H9 (cell line): ENCODE data around the gene PLPP7. TPM values are rescaled to one million over a fixed set of nuclear protein-coding genes. Genes with fewer than 3 reads are reported as not detected.

Experiments
- DNase-seq: peaks from one replicate; pipeline ENCODE4 v3.0.0-alpha.2; 2017
- H2AFZ ChIP-seq: one replicate; pipeline ENCODE4 v1.6.1; 2013; ENCODE audit warnings: mild to moderate bottlenecking, low read length, control low read depth, moderate library complexity
- H2AK5ac ChIP-seq: 2 replicates; pipeline ENCODE4 v1.6.1; 2013; ENCODE audit warnings: low read length, control low read depth, mixed read lengths; ENCODE audit not compliant: insufficient read length
- H2BK120ac ChIP-seq: one replicate; pipeline ENCODE4 v1.6.1; 2013; ENCODE audit warnings: low read depth, mild to moderate bottlenecking, low read length, control low read depth, inconsistent platforms; ENCODE audit not compliant: poor library complexity, severe bottlenecking
- H2BK12ac ChIP-seq: 2 replicates; pipeline ENCODE4 v1.6.1; 2013; ENCODE audit warnings: low read length, control low read depth, mixed read lengths, low read depth; ENCODE audit not compliant: insufficient read length
- H2BK15ac ChIP-seq: 2 replicates; pipeline ENCODE4 v1.6.1; 2013; ENCODE audit warnings: low read depth, low read length, control low read depth
- H2BK20ac ChIP-seq: one replicate; pipeline ENCODE4 v1.6.1; 2013; ENCODE audit warnings: low read depth, mild to moderate bottlenecking, low read length, control low read depth, inconsistent platforms; ENCODE audit not compliant: poor library complexity, severe bottlenecking
- H2BK5ac ChIP-seq: 2 replicates; pipeline ENCODE4 v1.6.1; 2013; ENCODE audit warnings: low read length, control low read depth, mixed read lengths; ENCODE audit not compliant: insufficient read length
- H3K14ac ChIP-seq: 2 replicates; pipeline ENCODE4 v1.6.1; 2013; ENCODE audit warnings: low read length, control low read depth; ENCODE audit not compliant: insufficient read depth
- H3K18ac ChIP-seq: 2 replicates; pipeline ENCODE4 v1.6.1; 2013; ENCODE audit warnings: low read depth, mild to moderate bottlenecking, mixed read lengths, low read length, control low read depth; ENCODE audit not compliant: insufficient read length
- H3K23ac ChIP-seq: 2 replicates; pipeline ENCODE4 v1.6.1; 2013; ENCODE audit warnings: low read length, control low read depth, mixed read lengths, low read depth; ENCODE audit not compliant: insufficient read length
- H3K23me2 ChIP-seq: 2 replicates; pipeline ENCODE4 v1.6.1; 2013; ENCODE audit warnings: low read depth, mild to moderate bottlenecking, mixed read lengths, low read length, control low read depth; ENCODE audit not compliant: insufficient read length, poor library complexity, severe bottlenecking
- H3K27ac ChIP-seq: 2 replicates; pipeline ENCODE4 v1.5.1; 2013; ENCODE audit warnings: low read length, control low read depth, mixed read lengths, low read depth; ENCODE audit not compliant: insufficient read length
- H3K27me3 ChIP-seq: 2 replicates; pipeline ENCODE4 v1.6.1; 2013; ENCODE audit warnings: low read length, control low read depth, inconsistent platforms; ENCODE audit not compliant: insufficient read depth
- H3K4ac ChIP-seq: 2 replicates; pipeline ENCODE4 v1.6.1; 2013; ENCODE audit warnings: low read depth, mild to moderate bottlenecking, control low read depth, inconsistent platforms, low read length, moderate library complexity
- H3K4me1 ChIP-seq: 2 replicates; pipeline ENCODE4 v1.6.1; 2013; ENCODE audit warnings: low read length, control low read depth, inconsistent platforms; ENCODE audit not compliant: insufficient read depth
- H3K4me2 ChIP-seq: 2 replicates; pipeline ENCODE4 v1.6.1; 2013; ENCODE audit warnings: low read length, control low read depth, mixed read lengths; ENCODE audit not compliant: insufficient read length, insufficient read depth
- H3K56ac ChIP-seq: 2 replicates; pipeline ENCODE4 v1.6.1; 2013; ENCODE audit warnings: low read depth, mild to moderate bottlenecking, mixed read lengths, low read length, control low read depth; ENCODE audit not compliant: insufficient read length
- H3K79me1 ChIP-seq: 2 replicates; pipeline ENCODE4 v1.6.1; 2013; ENCODE audit warnings: low read depth, mild to moderate bottlenecking, moderate library complexity, low read length, control low read depth, inconsistent platforms; ENCODE audit not compliant: insufficient read depth, poor library complexity, severe bottlenecking
- H3K79me2 ChIP-seq: 2 replicates; pipeline ENCODE4 v1.6.1; 2013; ENCODE audit warnings: low read length, control low read depth, inconsistent platforms; ENCODE audit not compliant: insufficient read depth
- H3K9ac ChIP-seq: 2 replicates; pipeline ENCODE4 v1.6.1; 2013; ENCODE audit warnings: low read length, control low read depth, mixed read lengths; ENCODE audit not compliant: insufficient read length; ENCODE audit errors: extremely low read depth
- H3K9me3 ChIP-seq: one replicate; pipeline ENCODE4 v1.6.1; 2013; ENCODE audit warnings: low read depth, low read length, inconsistent platforms; ENCODE audit not compliant: control insufficient read depth
- H3T11ph ChIP-seq: one replicate; pipeline ENCODE4 v1.6.1; 2013; ENCODE audit warnings: mild to moderate bottlenecking, low read length, control low read depth, inconsistent platforms
- H4K20me1 ChIP-seq: one replicate; pipeline ENCODE4 v1.6.1; 2013; ENCODE audit not compliant: control insufficient read depth, insufficient read length, insufficient read depth
- H4K5ac ChIP-seq: 2 replicates; pipeline ENCODE4 v1.6.1; 2013; ENCODE audit warnings: low read depth, mild to moderate bottlenecking, mixed read lengths, low read length, control low read depth; ENCODE audit not compliant: insufficient read length
- H4K8ac ChIP-seq: replicated peaks from 2 replicates; pipeline ENCODE4 v1.6.1; 2013; ENCODE audit warnings: low read length, control low read depth, mixed read lengths, low read depth; ENCODE audit not compliant: insufficient read length
- H4K91ac ChIP-seq: 2 replicates; pipeline ENCODE4 v1.6.1; 2013; ENCODE audit warnings: low read depth, mild to moderate bottlenecking, moderate library complexity, mixed read lengths, low read length, control low read depth; ENCODE audit not compliant: insufficient read length
- H3K27ac Mint-ChIP-seq, 3 experiments: 2 replicates in 2 of 3; 3 replicates in 1 of 3; pipeline ENCODE4 v1.8.0; 2020 to 2021; ENCODE audit warnings: mixed read lengths in 3 of 3, mild to moderate bottlenecking in 1 of 3, moderate library complexity in 1 of 3
- H3K27me3 Mint-ChIP-seq: 2 replicates; pipeline ENCODE4 v1.8.0; 2021; ENCODE audit warnings: low read depth, mild to moderate bottlenecking, moderate library complexity, mixed read lengths
- H3K36me3 Mint-ChIP-seq, 3 experiments: 2 replicates in 2 of 3; 3 replicates in 1 of 3; pipeline ENCODE4 v1.8.0; 2020 to 2021; ENCODE audit warnings: low read depth in 3 of 3, mixed read lengths in 3 of 3; ENCODE audit not compliant: insufficient read depth in 1 of 3
- H3K4me1 Mint-ChIP-seq, 2 experiments: 2 replicates each; pipeline ENCODE4 v1.8.0; 2020; ENCODE audit warnings: mixed read lengths in 2 of 2
- H3K4me3 Mint-ChIP-seq, 2 experiments: 2 replicates in 1 of 2; 3 replicates in 1 of 2; pipeline ENCODE4 v1.8.0; 2020 to 2021; ENCODE audit warnings: mild to moderate bottlenecking in 2 of 2, mixed read lengths in 2 of 2, moderate library complexity in 1 of 2
- H3K9me3 Mint-ChIP-seq, 2 experiments: 2 replicates in 1 of 2; 3 replicates in 1 of 2; pipeline ENCODE4 v1.8.0; 2020; ENCODE audit warnings: mild to moderate bottlenecking in 2 of 2, mixed read lengths in 2 of 2, moderate library complexity in 1 of 2
- CTCF ChIP-seq: fragments of 200-600 bp; sonication (generic); conservative IDR thresholded peaks from 3 replicates; pipeline ENCODE4 v1.8.0; 2021; ENCODE audit warnings: antibody characterized with exemption, mild to moderate bottlenecking
- WGBS: extraction: QIAGEN DNeasy Blood & Tissue Kit; methylation state at CpG from one replicate; pipeline ENCODE4 v1.1.7; 2013; ENCODE audit warnings: missing lambda C conversion rate, low lambda C conversion rate, mixed read lengths; ENCODE audit not compliant: insufficient read length; ENCODE audit errors: extremely low coverage; 5-methylcytosine and 5-hydroxymethylcytosine counted together
- total RNA-seq: library from RNA; stranded (reverse); gene quantifications from 2 replicates; pipeline ENCODE4 v1.2.1, GENCODE V29; 2021

The PLPP7 gene
- total RNA-seq, 1 experiment from 2014 or later = 1.9 TPM

- no CpG with 5 or more reads among the region's 14 CpGs for WGBS
- H3K4me3 Mint-ChIP-seq = no peak overlapping the region; a peak in 1 of 5 replicates
- H3K27ac ChIP-seq = no peak overlapping the region
Measured at GRCh38 chr9:131254626-131255025, 34.9 kb upstream of the PLPP7 start.

More at GRCh38 chr9:131254626-131255025, 34.9 kb upstream of the PLPP7 start:
- Mint-ChIP-seq H3K27ac (peak overlapping the region in 1 of 3 experiments; percentile 55; a peak in 1 of 7 replicates), H3K4me1 (peaks cover 5 to 21% of the 10 kb centered on the region in 2 experiments; a peak in 3 of 4 replicates), H3K9me3 (no peaks in the 10 kb centered on the region), H3K27me3 (no peaks in the 10 kb centered on the region), H3K36me3 (no peaks in the 10 kb centered on the region)
- Histone ChIP-seq H3K18ac (no peak overlapping the region), H4K20me1 (no peaks in the 10 kb centered on the region), H2BK12ac (no peak overlapping the region), H3K23ac (no peak overlapping the region), H4K8ac (no peak overlapping the region), H3K4me1 (no peaks in the 10 kb centered on the region; the same call in 1 of the 2 replicates), H4K5ac (no peak overlapping the region), H2BK15ac (no peak overlapping the region), H3K14ac (no peak overlapping the region), H3K23me2 (no peaks in the 10 kb centered on the region), H2BK5ac (no peak overlapping the region), H3K27me3 (no peaks in the 10 kb centered on the region), H2AFZ (no peak overlapping the region), H4K91ac (no peak overlapping the region), H2AK5ac (no peak overlapping the region), H3K9me3 (no peaks in the 10 kb centered on the region), H3K9ac (no peak overlapping the region), H3K56ac (no peak overlapping the region), H2BK120ac (no peak overlapping the region), H2BK20ac (no peak overlapping the region), H3K4me2 (no peak overlapping the region), H3T11ph (no peak overlapping the region), H3K79me2 (no peaks in the 10 kb centered on the region), H3K79me1 (no peaks in the 10 kb centered on the region), H3K4ac (no peak overlapping the region)
- no peak for DNase-seq
- TF ChIP-seq CTCF = no peak
